Endometrial microvascular endothelial cells (primary cell): ENCODE data around the gene SP140. TPM values are rescaled to one million over a fixed set of nuclear protein-coding genes. Genes with fewer than 3 reads are reported as not detected.
"Not testable (repeated sequence)": the region's sequence is repeated elsewhere in the genome, so short reads cannot be mapped to it uniquely, and the experiment has no call there.

ENCODE experiments used
- in situ Hi-C: cut with HindIII; loops from 2 replicates; pipeline ENCODE4 v1.10.0; 2017; ENCODE audit warnings: low sequenced_read_pairs, low pct_unique_long_range_greater_than_20kb; ENCODE audit errors: inconsistent ontology term
- total RNA-seq: library from RNA; depleted of rRNA; stranded (reverse); fragments of >200 nt; gene quantifications from one replicate; pipeline ENCODE4 v1.2.3, GENCODE V29; 2015; ENCODE audit errors: inconsistent ontology term

Gene SP140
- total RNA-seq, 1 donor from 2014 or later, result not detected

DNA sequence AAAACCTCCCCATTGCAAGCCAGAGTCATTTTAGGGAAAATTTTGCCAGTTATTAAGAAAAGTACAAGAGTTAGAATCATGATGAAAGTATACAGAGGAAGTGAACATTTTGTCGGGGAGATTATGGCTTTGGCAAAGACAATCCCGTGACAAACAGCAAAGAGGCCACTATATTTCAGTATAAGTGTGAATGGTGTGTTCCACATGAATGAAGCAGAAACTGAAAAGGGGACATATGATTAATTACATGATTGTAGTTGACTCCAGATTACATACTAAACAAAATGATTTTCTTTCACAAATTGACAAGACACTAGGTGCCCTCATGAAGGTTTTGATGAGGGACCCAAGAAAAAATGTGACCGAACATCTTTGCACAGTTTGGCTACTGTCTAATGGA, 42.0 kb downstream of the SP140 start:
- in situ Hi-C loops, result no loop called here

DNA sequence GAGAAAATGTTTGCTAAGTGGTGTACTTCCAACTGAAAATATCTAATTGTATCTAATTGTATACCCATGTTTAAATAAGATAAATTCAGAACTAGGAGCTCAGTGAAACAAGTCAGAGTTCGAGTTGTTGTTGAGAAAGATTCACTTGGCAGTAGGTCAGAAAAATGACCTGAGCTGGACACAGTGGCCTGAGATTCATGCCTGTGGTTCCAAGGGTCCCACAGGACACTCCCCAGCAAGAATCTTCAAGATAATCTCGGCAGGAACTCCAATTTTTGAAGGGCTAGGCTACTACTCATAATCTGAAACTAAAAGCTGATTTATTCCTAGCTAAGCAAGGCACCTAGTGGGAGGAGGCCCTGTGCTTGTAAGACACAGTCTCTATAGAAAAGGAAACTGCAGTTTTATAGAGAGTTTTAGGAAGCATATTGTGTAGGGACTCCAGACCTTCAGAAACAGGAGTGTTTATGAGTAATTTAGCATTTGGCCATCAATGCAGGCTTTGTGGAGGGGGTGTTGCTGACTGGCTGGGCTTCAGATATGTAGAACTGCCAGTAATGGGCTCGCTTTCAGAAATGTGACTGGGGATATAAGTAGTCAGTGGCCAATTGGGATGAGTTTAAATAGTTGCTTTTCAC, 43.2 kb downstream of the SP140 start:
- in situ Hi-C loops, result no loop called here

DNA sequence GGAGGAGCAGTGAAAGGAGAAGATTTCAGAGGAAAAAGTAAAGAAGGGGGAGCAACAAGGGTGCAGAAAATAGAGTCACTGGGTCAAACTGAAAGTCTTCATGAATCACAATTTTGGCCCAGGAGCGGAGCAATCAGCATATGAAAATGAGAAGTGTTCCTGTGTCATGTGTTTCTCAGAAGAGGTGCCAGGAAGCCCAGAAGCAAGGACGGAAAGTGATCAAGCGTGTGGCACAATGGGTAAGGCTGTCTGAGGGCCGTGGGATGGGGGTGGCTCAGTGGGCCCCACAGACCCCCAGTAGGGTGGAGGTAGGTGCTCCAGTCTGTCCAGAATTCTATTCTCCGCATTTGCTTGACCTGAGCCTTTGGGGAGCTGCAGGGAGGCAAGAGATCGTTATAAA, 44.2 kb downstream of the SP140 start:
- in situ Hi-C loops, result no loop called here

DNA sequence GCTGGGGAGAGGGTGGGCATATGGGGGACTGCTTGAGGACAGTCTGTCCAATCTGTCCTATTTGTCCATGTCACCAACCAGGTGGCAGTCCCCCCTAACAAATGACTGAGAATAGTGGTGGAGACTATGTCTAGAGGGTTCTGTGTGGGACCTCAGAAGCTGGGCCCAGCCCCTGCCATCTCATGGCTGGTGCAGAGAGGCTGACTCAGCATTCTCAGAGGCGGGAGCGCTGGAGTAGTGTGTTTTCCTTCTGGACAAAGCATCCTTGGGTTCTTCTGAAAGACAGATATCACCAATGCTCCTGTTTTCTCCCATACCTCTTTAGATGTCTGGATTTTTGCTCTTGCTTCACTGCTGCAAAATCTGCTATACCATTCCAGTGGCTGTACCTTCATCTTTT, 57.4 kb downstream of the SP140 start:
- in situ Hi-C loops, result no loop called here

DNA sequence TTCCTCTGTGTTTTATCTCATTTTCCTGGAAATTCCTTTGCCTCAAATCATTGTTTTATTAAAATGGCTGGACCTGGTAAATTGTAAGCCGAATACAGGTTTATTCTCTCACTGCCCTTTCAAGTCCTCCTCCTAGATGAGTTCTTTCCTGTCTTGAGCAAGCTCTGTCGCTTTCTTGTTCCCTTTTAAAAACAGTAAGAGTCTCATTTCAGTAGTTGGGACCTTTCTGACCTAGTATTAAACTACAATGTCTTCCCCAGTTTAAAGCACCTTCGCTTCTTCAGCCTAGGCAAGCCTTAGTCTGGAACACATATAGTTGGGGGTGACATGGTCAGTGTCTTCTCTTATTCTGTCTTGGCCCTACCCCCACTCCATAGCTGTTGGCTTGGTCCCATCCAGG, 60.5 kb downstream of the SP140 start:
- in situ Hi-C loops, result no loop called here

DNA sequence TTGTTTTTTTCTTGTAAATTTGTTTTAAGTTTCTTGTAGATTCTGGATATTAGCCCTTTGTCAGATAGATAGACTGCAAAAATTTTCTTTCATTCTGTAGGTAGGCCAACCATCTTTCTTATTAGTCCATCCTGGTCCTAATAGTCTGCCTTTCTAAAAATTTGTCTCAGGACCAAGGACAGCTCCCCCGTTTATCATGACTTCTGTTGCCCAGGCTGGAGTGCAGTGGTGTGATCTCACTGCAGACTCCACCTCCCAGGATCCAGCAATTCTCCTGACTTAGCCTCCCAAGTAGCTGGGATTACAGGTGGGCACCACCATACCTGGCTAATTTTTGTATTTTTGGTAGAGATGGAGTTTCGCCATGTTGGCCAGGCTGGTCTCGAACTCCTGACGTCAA, 63.8 kb downstream of the SP140 start:
- in situ Hi-C loops, result not testable (repeated sequence)

DNA sequence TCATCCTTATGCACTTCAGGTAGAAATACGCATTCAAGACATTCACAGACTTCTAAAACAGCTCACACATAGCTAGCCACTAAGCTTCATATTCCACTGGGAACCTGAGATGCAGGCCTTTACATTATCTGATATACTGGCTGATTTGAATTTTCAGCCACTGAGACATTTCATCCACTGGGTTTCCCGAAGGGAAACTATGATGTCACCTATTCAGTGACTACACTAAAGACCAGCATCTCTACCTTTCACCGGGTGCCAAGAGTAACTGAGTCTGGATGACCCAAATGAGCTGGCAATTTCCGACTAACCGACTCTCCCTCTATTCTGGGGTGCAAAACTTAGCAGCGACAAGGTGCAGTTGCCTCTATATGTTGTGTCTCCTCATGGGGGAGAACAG, 69.7 kb downstream of the SP140 start:
- in situ Hi-C loops, result no loop called here

DNA sequence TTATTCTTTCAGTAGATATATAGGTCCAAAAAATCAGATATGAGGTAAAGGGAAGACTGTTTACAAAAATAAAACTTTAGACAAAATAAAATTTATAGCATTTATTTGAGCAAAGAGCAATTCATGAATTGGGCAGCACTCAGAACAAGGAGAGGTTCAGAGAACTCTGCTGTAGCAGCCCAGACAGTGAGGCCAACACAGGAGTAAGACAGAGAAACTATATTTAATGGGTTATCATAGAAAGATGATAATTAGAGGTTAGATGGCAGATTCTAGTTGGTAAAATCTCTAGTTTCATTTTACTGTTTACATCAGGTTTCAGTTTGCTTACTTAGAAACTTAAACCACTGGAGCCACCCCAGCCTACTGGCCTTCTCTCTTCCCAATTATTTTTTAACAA, 71.4 kb downstream of the SP140 start:
- in situ Hi-C loops, result no loop called here

DNA sequence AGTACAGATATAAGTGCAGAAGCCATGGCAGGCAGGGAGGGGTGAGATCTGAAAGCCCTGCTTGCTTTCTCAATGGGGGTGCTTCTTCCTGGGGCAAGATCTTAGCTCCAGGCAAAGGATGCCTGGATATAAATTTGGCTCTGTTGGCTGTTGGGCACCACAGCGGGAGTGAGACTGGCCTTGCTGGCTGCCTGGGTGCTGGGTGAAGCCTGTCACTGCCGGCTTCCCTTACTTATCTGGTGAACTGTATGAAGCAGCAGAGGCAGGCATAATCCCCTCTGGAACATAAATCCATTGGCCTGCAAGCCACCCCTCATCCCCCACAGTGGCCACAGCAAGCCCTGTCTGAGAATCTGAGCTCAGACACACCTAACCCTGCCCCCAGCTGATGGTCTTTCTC, 74.1 kb downstream of the SP140 start:
- in situ Hi-C loops, result no loop called here

DNA sequence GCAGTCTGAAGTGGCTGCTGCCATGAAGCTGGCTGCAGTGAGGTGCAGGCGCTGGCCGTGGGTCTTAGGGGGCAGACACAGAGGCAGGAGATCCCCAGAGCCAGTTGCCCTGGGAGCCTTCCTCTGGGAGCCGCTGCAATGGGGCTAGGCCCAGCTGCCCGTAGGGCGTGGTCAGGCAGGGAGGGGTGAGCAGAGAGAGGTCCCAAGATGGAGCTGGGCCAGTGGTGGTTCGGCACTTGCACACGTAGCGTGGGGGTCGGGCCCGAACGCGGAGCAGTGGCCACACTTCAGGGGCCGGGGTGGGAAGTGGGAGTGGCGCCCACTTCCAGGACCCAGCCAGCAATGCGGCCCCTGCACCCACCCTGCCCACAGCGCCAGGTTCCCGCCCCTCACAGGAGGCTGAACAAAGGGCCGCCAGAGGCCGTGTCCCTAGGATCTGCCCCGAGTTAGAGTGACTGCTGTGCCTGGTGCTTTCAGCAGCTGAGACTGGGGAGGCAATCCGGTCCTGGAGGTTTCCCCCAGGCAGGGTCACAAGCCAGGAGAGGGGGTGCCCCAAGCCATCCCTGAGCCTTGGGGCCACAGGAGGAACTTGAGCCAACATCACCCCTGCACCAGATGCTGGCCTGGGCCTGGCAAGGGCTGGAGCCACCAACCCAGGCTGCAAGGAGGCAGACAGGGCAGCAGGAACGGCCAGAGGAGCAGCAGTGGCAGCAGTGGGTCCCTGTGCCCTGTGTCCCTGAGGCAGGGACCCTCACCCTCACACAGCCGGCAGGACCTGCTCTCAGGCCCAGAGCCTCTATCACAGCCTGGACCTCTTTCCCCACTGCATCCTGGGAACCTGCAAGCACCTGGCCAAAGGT, 80.1 kb downstream of the SP140 start:
- in situ Hi-C loops, result no loop called here

DNA sequence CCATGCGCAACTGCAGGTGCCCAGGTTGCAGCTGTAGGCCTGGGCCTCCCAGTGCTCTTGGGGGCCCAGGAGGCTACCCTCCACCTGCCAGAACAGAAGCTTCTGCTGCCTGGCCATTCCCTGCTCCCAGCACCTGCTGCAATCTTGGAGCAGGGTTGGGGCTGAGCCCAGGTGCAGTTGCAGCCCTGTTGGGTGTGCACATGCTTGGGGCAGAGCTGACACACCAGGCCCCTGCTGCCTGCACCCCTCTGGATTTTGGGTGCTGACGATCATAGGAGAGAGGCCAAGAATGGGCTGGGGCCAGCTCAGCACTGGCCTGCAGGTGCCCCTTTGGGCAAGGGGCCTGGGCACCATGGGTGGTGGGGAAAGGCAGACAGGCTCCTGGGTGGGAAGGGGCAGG, 80.9 kb downstream of the SP140 start:
- in situ Hi-C loops, result no loop called here

DNA sequence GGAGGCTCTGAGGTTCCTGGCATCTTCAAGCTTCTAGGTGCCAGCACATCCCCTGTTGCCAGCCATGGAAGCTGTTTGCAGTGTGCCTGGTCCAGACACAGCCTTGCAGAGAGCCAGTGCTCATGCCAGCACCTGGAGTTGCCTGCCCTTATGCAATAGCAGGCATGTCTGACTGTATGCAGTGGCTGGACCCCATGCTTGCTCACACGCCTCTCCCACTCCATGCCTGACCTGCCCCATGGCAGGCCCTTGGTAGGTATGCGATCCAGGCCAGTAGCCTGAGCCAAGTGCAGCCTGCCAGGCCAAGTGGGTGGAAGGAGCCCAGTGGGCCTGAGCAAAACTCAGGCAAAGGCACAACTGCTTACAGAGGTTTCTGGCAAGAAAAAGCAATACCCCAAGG, 81.9 kb downstream of the SP140 start:
- in situ Hi-C loops, result no loop called here

DNA sequence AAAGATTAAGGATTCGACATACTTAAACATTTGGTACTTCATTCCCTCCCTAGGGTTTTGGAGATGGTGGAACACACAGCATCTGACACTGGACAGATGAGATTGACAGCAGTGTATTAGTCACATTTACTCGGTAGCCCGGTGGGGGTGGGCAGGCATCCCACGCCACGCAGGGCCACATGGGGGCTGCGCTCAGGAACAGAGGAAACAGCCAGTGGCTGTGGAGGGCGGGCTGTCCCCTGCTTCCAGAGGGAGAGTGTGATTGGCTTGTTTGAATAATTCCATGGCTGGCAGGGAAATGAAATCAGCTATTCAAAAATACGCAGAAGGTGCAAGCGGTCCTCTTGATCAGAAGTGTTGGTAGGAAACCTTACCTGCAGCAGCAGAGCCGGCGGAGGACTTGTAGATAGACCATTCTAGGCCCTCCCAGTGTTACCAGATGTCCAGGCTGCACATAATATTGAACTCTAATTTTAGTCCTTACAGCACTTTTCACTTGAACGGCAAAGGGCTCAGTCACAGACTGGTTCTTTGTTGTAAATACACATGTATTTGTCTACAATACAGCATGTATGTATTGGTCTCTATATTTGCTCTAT, 83.0 kb downstream of the SP140 start:
- in situ Hi-C loops, result no loop called here

DNA sequence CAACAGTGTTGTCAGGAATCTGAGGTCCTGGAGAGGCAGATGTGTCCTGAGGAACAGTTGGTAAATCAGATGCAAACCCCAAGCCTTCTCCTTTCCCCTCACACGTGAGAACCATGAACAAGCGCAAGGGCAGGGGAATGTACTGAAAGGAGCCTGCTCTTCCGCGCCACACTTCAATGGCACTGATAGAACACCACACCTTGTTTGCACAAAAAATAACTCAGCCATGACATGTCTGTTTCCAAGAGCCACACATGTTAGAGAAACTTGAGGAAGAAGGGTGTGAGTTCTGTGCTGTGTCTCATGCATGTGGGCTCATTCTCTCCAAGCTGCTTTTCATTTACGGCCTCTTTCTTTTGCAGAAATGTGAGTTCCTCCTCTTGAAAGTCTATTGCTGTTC, 85.3 kb downstream of the SP140 start:
- in situ Hi-C loops, result not testable (repeated sequence)

DNA sequence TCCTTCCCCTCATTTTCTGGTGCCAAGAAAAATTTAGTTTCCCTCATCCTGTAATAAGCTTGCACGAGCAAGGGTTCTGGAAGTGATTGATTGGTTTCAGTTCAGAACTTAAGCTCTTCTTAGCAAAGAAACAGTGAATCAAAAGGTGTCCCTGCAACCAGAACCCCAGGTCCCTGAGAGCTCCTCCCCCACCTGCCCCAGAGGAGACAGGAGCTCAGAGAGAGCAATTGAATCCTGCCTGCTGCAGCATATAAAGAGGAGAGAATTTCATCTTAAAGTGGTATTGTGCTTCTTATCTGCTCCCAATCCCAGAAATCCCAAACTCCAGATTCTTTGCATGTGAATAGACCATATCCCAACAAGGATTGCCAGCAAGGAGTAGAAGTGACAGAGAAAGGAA, 86.1 kb downstream of the SP140 start:
- in situ Hi-C loops, result not testable (repeated sequence)

DNA sequence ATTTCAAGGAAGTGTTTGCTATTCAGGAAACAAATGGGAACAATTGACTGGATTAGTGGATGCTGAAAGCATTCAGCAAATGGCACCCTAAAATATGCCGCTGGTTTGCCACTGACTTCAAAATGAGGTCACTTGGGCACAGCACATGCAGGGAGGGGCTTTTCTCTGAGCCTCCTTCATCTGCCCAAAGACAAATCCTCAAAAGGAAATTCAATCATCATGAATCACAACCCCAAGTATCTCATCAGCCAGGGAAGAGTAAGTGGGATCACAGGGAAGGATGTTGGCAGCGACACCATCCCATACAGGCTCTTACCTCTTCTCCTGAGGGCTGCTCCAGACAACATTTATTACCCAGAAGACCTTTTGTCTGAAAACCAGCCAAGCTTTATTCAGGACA, 87.1 kb downstream of the SP140 start:
- in situ Hi-C loops, result no loop called here

DNA sequence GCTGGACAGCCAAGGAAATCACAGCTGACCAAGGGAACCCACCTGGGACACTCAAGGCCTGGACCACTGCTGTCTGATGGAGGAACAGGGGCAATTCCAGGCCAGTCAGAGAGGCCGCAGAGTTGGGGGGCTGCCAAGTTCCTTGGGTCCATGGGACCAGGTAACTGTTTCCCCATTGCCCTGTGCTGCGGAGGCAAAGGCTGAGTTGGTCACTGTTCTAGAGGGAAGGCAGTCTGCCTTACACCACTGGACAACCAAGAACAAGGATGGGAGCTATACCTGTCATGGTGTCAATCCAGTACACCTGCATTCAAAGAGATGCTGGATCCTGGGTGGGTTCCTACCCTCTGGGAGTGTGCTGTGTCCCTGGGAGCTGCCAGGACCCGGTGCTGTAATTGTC, 91.8 kb downstream of the SP140 start:
- in situ Hi-C loops, result no loop called here

DNA sequence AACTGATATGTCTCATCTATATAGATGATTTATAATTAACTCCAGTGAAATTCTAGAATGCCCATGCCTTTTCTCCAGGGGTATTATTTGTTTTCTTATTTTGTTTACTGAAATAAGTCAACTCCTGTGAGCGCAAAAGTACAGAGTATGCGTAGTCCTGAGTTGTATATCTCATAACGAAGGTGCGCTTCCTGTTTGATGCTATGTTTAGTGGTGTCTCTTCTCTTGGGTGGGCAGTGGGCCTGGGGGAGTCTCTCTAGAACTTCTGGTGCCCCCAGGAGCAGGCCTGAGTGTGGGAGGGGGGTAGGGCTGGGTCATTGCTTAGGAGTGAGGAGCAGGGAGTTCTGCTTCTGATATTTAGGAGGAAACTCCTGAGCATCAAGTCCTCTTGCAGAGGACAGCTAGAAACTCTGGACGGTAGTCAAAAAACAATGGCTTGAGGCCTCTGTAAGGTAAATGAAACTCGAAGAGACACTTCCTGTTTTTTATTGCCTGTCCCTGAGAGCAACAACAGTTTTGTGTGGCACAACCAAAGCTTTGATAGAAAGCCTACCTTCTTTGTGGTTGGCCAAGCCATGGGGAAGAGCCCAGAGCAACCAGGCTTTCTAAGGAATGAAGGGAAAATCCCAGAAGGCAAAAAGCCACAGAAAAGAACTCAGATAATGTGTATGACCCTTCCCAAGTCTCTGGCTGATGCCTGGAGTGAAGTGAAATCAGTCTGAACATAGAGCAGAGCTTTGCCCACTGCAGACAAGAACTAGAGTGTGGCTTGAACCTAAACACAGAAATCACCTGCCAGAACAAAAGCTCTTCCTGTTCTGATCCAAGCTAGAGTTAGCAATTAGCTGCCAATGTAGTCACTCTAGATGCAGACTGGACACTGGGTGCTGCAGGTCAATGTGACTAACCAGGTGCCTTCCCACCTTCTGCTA, 92.9 kb downstream of the SP140 start:
- in situ Hi-C loops, result no loop called here

DNA sequence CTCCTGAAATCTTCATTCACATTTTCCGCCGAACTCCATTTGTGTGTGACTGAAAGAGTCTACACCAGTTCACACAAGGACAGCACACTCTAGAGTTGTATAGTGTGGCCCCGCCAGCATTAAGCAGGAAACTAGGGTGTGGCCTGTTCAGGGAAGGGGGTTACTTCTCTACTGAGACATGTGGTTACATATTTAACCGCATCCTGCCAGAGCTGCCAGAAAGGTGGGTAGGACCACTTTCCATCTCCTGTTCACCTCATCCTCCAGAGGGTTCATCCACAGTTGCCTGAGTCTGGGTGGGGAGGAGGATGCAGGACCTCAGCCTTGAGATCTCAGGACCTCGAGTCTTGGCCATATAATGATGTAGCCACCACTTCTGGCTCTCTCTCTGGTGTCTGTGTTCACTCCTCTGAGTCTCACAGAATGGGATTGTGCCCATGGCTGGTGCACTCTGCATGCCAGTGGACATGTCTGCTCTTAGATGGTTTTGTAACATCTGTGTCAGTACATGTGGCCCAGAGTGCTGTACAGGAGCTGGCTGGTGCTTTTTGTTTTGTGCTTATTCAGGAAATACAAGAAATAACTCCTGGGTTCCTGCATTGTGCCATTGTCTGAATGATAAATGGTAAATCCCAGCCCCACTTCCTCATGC, 93.8 kb downstream of the SP140 start:
- in situ Hi-C loops, result no loop called here
